C4-2B (cell line): Measurements from ENCODE around the gene LRRC73.

ENCODE experiments used
- ZFX ChIP-seq: fragments of 450-650 bp; IDR thresholded peaks from 2 replicates; pipeline ENCODE4 v1.6.1; 2017
- TF ChIP-seq, protein P1 (sequence below): fragments of 450-650 bp; conservative IDR thresholded peaks from 2 replicates; pipeline ENCODE4 v1.5.1; 2017; ENCODE audit warnings: mild to moderate bottlenecking

DNA sequence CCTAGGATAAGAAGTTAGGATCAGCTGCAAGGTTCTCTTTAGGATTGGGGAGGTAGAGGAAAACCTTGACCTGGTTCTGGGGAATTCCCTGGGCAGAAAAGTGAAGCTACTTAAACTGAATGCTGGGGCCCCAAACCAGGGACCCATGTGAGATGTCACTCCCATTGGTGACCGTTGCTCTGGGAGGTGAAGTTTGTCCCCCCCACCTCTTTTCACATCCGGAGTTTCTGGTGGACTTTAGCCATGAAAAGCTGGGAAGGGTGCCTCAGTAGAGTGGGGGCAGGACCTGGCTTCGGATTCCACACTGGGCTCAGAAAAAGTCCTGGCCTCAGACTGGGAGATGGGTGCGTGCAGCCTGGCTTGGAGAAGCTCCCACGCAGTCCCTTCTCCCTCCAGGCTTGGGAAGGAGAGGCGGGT, 19.6 kb downstream of the LRRC73 start:
- TF ChIP-seq, protein P1, sequence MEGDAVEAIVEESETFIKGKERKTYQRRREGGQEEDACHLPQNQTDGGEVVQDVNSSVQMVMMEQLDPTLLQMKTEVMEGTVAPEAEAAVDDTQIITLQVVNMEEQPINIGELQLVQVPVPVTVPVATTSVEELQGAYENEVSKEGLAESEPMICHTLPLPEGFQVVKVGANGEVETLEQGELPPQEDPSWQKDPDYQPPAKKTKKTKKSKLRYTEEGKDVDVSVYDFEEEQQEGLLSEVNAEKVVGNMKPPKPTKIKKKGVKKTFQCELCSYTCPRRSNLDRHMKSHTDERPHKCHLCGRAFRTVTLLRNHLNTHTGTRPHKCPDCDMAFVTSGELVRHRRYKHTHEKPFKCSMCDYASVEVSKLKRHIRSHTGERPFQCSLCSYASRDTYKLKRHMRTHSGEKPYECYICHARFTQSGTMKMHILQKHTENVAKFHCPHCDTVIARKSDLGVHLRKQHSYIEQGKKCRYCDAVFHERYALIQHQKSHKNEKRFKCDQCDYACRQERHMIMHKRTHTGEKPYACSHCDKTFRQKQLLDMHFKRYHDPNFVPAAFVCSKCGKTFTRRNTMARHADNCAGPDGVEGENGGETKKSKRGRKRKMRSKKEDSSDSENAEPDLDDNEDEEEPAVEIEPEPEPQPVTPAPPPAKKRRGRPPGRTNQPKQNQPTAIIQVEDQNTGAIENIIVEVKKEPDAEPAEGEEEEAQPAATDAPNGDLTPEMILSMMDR, result no peak
- TF ChIP-seq ZFX, result no peak
